HG03565 (cell line): Measurements from ENCODE around the gene CAPN6.

ENCODE experiments used
- ATAC-seq: cut with Tn5 transposase; IDR thresholded peaks from one replicate; pipeline ENCODE4 v1.9.1; 2021; ENCODE audit warnings: mild to moderate bottlenecking, moderate library complexity; ENCODE audit not compliant: unreplicated experiment

The CAPN6 gene, protein sequence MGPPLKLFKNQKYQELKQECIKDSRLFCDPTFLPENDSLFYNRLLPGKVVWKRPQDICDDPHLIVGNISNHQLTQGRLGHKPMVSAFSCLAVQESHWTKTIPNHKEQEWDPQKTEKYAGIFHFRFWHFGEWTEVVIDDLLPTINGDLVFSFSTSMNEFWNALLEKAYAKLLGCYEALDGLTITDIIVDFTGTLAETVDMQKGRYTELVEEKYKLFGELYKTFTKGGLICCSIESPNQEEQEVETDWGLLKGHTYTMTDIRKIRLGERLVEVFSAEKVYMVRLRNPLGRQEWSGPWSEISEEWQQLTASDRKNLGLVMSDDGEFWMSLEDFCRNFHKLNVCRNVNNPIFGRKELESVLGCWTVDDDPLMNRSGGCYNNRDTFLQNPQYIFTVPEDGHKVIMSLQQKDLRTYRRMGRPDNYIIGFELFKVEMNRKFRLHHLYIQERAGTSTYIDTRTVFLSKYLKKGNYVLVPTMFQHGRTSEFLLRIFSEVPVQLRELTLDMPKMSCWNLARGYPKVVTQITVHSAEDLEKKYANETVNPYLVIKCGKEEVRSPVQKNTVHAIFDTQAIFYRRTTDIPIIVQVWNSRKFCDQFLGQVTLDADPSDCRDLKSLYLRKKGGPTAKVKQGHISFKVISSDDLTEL

DNA sequence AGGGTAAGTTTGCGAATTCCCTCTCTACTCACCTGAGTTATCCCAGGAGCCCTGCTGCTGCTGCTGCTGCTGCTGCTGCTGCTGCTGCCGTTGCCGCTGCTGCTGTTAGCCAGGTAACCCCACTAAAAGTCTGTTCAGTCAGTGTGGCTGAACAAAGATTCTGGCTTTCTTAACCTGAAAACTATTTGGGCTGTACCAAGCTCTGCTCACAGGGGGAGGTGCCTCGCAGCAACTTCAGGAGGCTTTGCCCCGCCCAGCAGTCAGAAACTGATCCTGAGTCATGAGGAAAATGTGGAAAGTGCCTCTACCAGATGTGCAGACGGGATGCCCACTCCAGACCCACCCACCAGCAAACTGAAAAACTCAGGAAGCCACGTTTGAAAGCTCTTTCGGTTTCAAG, at the start of gene CAPN6:
TSS of gene CAPN6 (minus strand) at position 145 of the 400 bp plus-strand sequence. CDS start 6,547 bp downstream, outside the sequence.
- no peak for ATAC-seq

DNA sequence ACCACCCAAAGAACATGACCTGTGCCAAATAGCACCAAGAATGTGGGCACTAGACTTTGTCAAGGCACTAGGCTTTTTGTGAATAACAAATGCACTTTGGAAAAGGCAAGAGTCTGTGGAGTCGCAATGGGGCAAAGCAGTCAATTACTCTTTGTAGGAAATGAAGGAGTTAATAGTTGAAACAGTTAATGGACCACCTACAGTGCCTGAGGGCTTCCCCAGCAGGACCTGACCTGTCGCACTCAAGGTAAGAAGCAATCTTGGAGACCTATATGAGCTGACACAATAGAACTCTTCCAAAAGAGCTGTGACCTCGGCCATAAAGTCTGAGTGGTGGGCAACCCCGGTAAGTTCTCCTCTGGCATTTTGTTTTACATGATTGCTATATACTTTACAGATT, 49.2 kb upstream of the CAPN6 start:
- no peak for ATAC-seq

DNA sequence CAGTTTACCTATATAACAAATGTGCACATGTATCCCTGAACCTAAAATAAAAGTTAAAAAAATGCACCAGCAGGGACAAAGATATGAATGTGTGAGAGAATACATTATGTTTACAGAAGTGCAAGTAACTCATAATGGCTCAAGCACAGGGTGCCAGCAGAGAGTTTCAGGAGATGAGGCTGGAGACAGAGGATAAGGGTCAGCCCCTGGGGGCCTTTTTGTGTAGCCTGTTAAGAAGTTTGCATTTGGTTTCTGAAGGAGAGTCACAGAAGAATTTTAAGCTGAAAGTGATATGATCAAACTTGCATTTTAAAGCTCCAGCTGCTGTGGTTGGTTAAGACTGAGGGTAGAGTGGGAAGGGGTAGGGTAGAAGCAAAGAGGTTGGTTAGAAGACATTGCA, 48.6 kb upstream of the CAPN6 start:
- no peak for ATAC-seq

DNA sequence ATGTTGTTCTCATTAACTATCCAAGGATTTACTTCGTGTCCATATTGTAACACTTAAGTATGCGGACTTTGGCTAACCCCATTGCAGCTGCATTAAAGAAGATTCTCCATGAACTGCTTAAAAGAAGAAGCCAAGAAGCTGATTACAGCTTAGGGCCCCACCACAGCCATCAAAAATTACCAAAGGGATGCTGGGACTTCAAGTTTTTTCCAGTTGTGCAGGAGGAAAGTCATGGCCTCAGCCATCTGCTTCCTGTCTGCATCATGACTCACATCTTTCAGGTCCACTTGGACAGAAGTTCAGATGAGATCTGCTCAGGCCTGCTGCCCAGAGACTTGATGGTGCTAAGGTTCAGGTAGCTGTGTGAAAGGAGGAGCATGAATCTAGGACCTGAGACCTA, 38.8 kb upstream of the CAPN6 start:
- ATAC-seq: no peak

DNA sequence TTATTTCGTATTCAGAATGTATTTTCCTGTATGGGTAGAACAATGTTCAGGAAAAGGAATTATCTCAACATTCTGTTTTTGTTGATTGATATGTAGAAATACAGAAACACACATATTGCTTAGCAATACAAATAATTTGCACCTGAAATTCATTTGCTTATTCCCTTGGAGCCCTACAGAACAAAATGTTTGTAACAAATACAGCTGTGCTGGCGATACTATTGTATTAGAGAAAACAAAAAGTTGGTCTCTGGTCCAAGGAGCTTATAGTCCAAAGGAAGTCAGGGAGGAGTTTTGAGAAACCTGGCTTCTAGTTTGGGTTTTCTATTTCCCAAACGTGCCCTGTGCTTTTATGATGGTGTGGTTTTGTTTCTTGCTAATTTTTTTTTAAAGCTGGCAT, 37.8 kb upstream of the CAPN6 start:
- no peak for ATAC-seq

DNA sequence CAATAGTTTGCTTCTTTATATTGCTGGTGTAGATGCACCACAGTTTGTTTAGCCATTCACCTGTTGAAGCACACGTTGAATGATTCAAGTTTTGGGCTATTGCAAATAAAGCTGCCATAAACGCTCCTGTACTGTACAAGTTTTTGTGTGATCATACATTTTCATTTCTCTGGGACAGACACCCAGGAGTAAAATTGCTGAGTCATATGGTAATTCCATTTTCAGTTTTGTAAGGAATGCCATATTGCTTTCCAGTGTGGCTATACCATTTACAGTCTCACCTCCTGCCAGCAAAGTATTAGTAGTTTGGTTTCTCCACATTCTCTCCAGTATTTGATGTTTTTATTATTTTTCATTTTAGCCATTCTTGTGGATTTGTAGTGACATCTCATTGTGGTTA, 32.0 kb upstream of the CAPN6 start:
- no peak for ATAC-seq

DNA sequence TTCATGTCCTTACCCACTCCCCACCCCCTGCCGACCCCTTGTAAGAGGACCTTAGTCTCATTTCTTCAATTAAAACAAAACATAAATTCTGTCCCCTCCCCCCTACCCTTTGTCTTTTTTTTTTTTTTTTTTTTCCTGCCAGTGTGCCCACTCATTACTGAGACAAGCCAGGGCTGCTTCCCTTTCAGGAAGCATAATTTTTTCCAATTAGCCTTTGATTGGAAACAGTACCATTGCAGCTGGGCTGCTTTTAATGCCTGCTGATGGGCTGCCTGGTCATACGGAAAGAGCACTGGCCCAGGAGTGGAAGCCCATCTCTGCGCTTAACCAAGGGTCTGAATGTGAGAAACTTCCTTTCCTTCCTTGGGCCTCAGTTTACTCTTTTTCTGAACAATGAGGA, 18.6 kb upstream of the CAPN6 start:
- ATAC-seq: no peak

DNA sequence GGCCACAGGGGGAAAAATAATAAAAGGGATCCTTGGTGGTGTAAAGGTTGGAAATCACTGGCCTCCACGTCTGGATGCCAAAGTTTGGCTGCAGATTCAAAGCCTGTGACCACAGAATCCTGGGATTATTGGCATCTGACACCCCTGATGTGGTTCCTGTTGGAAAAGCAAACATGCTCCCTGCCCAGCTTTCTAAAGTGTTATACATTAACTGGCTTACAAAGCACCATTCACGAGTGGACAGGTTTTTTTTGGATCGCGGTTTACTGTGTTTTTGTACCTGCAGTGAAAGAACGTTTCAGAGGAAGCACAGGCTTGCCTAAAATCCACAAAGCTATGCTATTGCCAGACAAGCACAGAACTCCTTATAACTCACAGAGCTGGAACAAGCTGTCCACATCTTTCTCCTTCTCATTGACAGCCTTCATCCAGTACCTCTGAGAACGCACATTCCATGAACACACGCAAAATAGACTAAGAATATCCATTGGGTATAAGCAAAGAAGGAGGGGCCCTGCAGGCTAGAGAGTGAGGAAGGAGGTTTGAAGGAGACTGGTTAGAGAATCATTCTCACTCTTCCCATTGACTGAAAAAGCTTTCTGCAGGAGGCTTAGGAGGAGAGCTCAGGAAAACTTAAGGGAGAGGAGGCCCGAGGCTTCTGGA, 14.5 kb upstream of the CAPN6 start:
- no peak for ATAC-seq

DNA sequence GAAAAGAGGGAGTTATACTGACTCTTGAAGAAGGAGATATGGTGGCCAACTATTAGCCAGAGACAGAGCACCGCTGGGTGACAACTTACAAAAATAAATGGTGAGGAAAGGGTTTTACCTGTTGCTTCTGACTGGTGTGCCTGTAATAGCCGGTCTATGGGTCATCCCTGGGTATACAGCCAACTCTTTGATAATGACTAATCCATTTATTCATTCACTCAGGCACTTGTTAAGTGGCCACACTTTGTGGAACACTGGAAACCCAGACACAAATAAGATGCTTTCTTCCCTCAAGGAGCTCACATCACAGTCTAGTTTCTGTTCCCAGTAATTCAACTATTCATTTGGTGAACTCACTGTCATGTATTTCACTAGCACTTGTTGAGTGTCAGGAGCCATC, 13.2 kb upstream of the CAPN6 start:
- no peak for ATAC-seq

DNA sequence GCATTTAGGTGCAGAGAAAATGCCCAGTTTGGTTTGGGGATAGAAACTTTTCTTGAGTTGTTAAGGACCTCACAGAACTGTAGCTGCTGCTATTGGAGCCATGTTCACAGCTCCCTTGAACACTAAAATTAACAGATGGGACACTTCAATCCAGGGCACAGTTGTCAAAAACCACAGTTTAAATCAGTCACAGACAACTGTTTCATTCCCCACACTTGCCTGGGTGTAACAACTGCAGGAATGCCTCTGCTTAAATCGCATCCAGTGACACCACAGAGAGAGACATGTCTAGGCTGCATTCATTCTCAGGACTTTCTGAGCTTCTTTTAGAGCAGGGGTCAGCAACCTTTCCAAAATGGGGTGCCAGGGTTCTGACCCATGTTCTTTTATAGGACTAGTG, 12.7 kb upstream of the CAPN6 start:
- ATAC-seq: no peak

DNA sequence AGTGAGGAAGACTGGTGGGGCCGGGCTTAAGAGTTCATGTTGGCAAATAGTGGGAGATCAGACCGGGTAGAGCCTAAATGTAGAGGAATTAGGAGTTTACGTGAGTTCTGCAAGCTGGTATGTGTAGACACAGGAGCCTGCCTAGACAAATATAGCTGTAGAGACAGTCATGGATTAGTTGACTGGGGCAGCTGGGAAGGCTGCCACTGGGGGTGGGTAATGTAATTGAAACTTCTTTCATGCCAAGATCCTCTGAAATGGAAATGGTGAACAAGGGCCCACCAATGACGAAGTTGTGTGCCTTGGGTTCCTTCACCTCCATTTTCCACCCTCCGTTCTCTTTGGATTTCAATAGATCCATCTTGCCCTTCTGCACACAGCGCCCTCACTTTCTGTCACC, 11.9 kb upstream of the CAPN6 start:
- ATAC-seq: no peak

DNA sequence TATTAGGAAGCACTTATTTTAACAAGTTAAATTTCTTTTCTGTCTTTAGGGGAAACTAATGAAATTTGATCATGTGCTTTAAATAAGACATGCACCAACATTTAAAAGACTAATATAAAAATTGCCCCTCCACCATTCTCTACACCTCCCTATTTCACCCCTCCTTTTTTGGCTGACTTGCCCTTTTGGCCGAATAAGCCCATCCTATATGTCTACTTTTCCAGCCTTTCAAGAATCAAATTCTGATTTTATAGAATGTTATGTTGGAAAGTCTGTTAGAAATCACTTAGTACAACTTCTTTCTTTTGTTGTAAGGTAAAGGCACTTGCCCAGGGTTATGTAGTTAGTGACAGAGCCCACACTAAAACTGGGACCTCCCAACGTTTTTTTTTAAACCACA, 1.8 kb downstream of the CAPN6 start:
- no peak for ATAC-seq

DNA sequence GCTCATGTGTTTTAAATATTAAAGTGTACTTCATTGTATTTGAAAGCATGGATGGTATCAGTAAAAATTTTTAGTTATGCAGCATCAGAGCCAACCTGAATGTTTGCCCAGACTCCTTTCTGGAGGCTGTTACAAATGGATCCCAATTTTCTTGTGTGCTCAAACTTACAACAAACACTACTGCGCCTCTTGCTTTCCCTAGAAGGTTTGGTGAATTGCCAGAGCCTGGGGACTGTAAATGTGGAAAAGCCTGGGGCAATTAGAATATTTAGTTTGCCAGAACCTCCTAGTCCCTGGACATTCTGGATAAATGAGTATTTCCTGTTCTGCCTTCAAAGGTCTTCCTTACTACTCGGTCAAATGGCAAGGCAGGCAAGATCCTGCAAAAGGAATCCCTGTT, 4.8 kb downstream of the CAPN6 start:
- no peak for ATAC-seq

DNA sequence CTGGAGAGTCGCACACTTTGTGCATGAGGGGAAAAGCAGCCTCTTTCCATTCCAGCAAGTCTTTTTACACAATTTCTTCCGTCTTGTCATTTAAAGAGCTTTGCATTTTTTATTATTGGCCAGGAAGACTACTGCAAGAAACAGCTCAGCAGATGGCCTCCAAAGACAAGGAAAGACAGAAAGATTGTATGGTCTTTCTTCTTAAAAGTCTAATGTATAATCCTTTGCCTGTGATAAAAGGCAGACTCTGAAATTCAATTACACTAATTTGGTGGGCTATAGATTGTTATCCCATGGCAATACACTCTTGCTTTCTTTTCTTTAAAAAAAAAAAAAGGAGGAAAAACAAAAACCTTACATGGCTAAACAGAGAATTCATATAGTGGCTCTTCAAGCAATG, 5.9 kb downstream of the CAPN6 start:
- ATAC-seq: no peak

DNA sequence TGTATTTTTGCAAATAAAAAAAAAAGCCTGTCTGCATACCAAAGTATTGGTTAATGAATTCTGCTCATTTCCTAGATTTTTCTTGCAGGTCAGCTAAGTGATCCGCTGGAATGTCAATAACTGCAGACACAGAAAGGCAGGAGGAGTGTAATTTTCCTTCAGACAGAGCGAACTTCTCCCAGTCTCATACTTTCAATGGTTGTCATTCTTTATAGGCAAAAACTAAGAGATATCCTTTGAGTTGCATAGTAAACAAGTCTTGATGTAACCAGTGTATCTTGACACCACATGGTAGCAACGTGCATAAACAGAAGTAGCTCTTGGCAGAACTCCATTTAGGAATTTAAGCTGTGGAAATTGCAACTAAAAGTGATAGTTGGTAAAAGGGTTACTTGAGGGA, 8.2 kb downstream of the CAPN6 start:
- ATAC-seq: no peak

DNA sequence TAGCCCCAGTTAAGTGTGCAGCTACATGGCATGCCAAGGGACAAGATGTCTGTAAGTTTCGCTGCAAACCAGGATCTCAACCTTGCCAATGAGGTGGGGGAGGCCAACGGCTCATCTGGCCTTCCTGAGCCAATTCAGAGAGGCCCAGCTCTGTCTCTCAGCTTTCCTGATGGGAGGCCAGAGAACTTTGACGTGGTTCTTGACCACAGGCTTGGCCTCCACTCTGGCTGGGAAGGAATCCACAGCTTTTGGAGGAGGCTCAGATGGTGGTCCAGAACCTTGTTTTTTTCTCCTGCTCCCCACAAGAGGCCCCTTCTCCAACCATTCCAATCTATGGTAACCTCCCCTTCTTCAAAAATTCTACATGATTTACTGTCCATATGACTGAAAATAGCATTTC, 9.8 kb downstream of the CAPN6 start:
- no peak for ATAC-seq

DNA sequence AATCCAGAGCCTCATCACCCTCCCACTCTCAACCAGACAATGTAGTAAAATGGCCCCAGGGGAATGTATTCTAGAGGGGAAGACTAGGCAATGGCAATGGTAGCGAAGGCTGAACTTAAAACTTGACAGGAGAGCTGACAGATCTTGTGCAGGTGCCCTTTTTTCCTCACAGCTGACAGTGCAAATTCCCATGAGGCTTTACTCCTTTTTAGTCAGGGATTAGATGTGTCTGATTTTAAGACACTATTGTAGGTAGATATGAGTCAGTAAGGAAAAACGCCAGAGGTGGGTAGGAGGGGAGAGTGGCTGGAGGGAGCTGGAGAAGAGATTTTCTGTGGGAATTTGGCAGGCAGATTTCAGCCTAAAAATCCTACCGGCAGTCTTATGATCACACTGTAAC, 10.7 kb downstream of the CAPN6 start:
- ATAC-seq: no peak

DNA sequence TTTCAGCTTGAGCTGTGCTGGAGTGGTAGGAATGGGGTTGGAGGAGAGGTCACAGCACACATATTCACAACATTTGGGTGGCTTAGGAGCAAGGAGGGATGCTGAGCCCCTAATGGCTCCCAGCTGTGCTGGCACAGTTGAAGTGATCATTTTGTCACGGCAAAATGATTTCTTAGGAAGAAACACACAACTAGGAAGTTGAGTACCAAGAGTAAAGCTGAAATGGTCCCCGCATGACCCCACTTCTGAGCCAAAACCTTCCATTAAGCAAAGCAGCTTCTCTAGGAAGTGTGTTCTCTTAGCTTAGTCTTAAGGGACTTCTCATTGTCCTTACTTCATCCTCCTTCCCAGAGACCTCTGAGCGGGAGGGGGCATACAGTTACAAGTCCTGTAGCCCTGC, 12.6 kb downstream of the CAPN6 start:
- no peak for ATAC-seq

DNA sequence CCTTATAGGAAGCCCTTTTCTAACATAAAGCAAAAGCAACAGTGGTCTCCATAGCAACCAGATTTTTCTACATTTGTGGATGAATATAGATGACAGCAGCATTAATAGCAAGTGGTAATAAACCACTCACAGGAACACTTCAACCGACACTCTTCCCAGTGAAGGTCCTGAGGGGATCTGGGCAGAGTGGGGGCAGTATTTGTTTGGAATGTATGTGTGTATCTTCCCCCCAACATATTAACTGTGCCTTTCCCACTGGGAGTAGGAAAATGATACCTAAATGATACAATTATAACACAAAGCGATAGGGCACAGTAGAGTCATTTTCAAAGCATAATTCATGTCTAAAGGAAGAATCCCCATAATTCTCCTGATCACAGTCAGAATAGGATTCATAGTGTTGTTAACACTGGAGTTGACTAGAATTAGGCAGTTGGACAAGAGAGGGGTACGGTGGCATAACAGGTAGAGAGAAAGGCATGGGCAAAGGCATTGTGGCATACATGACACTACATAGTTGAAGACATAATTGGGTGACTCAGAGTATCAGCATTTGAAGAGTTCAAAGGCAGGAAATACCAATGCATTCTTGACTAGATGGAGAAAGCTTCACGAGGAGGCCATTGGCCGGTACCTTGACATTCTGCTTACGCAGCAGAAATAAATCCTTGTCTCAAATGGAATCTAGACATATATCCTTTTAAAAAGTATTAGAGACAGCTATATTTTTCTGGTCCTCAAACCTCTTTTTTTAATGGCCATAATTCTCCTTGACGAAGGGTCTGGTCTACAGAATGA, 15.2 kb downstream of the CAPN6 start:
- ATAC-seq: no peak

DNA sequence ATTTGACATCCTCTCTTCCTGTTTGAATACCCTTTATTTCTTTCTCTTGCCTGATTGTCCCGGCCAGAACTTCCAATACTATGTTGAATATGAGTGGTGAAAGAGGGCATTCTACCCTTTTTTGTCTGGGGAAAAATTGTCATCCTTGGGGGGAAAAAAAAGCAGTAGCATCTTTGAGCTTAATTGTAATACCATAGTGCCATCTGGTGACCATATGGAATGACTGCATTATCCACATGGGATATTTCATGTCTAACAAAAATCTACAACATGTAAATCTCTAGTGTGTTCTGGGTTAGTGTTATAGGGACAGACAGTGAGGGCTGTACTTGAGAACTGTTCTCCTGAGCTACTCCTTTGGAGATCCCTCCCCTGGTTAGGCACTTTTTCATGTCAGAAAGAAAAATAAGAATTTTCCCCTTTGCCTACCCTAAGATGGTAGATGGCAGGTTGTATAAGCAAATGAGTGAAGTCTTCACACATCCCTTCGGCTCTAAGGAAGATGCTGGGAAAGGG, 26.0 kb downstream of the CAPN6 start:
- ATAC-seq: no peak

DNA sequence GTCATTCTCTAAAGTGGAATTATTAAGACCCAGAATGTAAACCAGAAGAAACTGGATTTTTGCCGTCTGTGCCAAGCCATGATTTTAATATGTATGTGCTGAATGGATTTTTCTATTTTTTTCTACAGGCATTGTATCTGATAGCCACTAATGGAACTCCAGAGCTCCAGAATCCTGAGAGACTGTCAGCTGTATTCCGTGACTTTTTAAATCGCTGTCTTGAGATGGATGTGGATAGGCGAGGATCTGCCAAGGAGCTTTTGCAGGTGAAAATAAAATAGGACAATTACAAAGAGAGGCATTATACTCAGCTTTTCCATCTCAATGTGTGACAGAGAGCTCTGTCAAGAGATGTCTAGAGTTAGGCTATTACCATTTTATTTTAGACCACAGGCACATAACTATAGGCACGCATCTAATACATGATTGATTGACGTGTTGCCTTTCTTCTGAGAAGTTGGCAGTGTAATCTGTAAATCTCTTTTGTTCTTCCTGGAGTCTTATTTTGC, 53.9 kb downstream of the CAPN6 start:
- no peak for ATAC-seq
